ENCODE measurements around the gene RXRB.

The RXRB gene

DNA sequence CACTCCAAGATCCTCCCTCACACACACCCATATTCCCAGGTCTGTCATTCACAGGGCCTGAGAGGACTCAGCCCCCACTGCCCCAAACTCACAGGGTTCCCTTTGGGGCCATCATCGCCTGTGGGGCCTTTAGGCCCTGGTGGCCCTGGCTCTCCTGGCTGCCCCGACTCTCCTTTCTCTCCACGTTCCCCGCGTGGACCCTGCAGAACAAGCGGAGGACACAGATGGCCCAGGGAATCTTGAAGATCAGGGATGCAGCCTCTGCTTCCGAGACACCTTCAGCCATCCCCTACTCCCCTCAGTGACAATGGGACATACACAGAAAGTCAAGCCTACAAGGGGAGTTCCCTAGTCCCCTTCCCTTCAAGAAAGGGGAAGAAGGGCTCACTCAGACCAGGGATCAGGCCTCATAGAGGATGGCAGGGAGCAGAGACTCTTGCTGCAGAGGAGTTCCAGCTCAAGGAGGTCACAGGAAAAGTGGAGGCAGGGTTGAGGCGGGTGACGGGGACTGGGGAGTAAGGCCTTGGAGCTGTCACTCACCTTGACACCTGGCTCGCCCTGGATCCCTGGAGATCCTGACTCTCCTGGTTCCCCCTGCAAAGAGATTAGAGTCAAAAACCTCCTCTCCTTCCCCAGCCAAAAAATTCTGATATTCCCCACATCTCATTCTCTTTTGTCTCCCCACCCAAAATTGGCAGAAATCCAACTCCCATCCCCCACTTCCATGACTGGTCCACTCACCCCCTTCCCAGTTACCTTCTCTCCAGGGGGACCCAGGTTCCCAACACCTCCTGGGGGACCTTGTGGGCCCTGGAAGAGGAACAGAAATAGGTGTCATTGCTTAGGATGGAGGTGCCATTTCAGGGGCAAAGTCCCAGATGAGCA is 30.9 kb downstream of the RXRB start:
- no peak for DNase-seq (ENCODE audit: low read depth)
- TF ChIP-seq, protein P1, sequence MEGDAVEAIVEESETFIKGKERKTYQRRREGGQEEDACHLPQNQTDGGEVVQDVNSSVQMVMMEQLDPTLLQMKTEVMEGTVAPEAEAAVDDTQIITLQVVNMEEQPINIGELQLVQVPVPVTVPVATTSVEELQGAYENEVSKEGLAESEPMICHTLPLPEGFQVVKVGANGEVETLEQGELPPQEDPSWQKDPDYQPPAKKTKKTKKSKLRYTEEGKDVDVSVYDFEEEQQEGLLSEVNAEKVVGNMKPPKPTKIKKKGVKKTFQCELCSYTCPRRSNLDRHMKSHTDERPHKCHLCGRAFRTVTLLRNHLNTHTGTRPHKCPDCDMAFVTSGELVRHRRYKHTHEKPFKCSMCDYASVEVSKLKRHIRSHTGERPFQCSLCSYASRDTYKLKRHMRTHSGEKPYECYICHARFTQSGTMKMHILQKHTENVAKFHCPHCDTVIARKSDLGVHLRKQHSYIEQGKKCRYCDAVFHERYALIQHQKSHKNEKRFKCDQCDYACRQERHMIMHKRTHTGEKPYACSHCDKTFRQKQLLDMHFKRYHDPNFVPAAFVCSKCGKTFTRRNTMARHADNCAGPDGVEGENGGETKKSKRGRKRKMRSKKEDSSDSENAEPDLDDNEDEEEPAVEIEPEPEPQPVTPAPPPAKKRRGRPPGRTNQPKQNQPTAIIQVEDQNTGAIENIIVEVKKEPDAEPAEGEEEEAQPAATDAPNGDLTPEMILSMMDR (conservative IDR thresholded peaks at IDR 0.05; ENCODE audit: low read depth, low read length), result no peak
- no peak overlapping the region for H3K4me3 ChIP-seq (ENCODE audit: low read length)

DNA sequence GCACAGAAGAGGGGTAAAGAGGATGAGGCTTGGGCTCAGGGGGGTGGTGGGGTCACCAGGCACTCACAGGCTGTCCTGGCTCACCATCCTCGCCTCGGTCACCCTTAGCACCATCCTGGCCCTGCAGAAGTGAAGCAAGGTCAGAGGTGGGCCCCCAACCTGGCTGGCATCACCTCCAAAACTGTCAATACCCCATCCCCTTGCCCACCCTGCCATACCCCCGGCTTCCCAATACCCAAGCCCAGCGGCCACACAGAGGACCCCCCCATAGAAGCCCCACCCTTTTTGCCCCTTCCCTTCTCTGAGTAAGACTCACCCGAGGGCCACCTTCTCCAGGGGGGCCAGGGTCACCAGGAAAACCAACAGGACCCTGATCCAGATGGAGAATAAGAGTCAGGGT is 31.8 kb downstream of the RXRB start:
- DNase-seq (ENCODE audit: low read depth), result no peak
- H3K4me3 ChIP-seq (ENCODE audit: low read length), result no peak overlapping the region
- TF ChIP-seq, protein P1 (conservative IDR thresholded peaks at IDR 0.05; ENCODE audit: low read depth, low read length), result no peak

DNA sequence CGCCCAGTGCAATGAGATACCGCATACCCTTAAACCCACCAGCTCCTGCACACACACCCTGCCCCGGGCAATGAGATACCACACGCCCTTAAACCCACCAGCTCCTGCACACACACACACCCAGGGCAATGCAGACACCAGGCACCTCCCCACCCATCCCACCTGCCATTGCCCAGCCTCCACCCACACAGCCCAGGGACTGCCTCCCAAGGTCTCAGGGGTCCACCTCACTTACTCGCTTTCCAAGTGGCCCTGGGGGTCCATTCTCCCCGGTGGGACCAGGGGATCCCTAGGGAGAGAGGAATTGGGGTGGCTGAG is 32.2 kb downstream of the RXRB start:
- TF ChIP-seq, protein P1 (conservative IDR thresholded peaks at IDR 0.05; ENCODE audit: low read depth, low read length), result no peak
- no peak for DNase-seq (ENCODE audit: low read depth)
- H3K4me3 ChIP-seq (ENCODE audit: low read length), result no peak overlapping the region

DNA sequence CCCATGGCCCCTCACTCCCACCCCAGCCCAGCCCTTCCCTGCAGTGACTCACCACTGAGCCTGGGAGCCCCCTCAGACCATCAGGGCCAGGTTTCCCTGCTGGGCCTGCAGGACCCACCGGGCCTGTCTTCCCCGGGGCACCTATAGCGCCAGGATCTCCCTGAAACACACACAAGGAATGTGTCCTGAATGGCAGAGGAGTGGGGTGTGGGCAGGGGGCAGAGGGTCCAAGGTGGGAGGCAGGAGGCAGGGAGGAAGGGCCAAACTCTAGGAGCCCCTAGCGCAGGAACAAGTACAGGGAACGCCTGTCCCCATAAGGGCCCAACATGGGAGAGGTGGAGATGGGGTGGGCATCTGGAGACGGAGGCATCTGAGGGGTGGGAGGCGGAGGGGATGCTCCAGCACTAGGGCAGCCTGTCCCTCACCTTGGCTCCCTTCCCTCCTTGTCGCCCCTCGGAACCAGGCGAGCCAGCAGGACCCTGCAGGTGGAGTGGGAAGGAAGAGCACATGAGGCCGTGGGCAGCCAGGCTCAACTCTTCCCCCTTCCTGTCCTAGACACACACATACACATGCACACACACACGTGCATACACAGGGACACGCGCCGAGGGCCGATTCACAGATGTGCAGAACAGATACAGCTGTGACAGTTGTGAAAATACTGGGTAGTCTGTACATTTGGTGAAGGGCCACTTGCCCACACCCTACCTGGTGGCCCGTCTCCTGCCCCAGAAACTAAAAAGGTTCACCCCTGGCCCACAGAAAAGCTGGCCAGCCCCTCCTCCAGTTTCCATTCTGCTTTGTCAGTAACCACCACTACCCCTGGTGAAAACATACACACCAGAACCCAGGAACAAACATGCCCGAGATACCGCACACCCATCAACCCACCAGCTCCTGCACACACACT is 32.8 kb downstream of the RXRB start:
- TF ChIP-seq, protein P1 (conservative IDR thresholded peaks at IDR 0.05; ENCODE audit: low read depth, low read length), result no peak
- DNase-seq (ENCODE audit: low read depth), result no peak
- H3K4me3 ChIP-seq (ENCODE audit: low read length), result no peak overlapping the region

DNA sequence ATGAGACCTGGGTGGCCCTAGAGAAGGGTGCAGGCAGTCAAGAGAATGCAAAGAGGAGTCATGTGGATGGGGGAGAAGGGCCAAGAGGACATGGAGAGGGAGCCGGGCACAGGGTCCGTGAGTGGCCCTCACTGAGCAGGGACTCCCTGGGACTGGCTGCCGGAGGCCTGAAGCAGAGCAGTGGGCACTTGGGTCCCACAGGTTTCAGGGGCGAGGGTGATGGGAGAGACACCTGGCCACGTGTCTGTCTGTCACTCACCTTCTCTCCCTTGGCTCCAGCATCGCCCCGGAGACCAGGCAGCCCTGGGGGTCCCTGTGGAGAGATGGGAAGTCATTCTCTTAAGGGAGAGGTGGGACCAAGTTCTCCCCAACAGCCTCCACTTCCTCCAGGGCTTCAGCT is 33.7 kb downstream of the RXRB start:
- no peak for DNase-seq (ENCODE audit: low read depth)
- no peak overlapping the region for H3K4me3 ChIP-seq (ENCODE audit: low read length)
- TF ChIP-seq, protein P1 (conservative IDR thresholded peaks at IDR 0.05; ENCODE audit: low read depth, low read length), result no peak

DNA sequence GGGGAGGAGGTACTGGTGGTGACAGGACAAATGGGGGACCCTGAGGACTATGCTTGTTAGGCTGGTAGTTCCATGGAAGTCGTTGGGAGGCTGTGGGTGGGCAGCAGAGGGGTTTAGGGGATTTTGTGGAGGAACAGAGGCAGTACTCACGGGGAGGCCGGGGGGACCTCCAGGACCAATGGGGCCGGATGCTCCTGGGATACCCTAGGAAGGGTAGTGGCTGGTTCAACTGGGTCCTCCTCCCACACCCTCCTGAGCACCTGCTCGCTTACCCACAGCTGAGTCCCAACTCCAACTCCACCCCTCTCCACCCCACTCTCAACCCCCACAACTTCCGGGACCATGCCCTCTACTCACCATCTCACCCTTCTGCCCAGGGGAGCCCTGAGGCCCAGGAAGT is 34.1 kb downstream of the RXRB start:
- DNase-seq (ENCODE audit: low read depth), result no peak
- TF ChIP-seq, protein P1 (conservative IDR thresholded peaks at IDR 0.05; ENCODE audit: low read depth, low read length), result no peak
- H3K4me3 ChIP-seq (ENCODE audit: low read length), result no peak overlapping the region

All from retinal pigment epithelial cell (primary cell).